Prostate gland (tissue), 2 donors: Measurements from ENCODE around the gene GRAMD1B. TPM values are rescaled to one million over a fixed set of nuclear protein-coding genes. Genes with fewer than 3 reads are reported as not detected.

ENCODE experiments used
- DNase-seq: peaks from one replicate; pipeline ENCODE4 v3.0.0-alpha.2; 2019; ENCODE audit warnings: low spot score
- H3K27ac ChIP-seq, 2 donors: fragments of 200-600 bp; sonication (generic); 2 replicates each; pipeline ENCODE4 v1.5.1; 2017 to 2019
- H3K27me3 ChIP-seq: fragments of 200-600 bp; sonication (generic); replicated peaks from 2 replicates; pipeline ENCODE4 v1.5.1; 2019; ENCODE audit not compliant: insufficient read depth
- H3K36me3 ChIP-seq, 2 donors: fragments of 200-600 bp; sonication (generic); 1 replicate in 1 of 2; 2 replicates in 1 of 2; pipeline versions ENCODE4 v1.5.1 to v1.8.1; 2017 to 2019
- H3K4me1 ChIP-seq: fragments of 200-600 bp; sonication (generic); replicated peaks from 2 replicates; pipeline ENCODE4 v1.5.1; 2019
- H3K4me3 ChIP-seq, 2 donors: fragments of 200-600 bp; sonication (generic); 2 replicates each; pipeline ENCODE4 v1.5.1; 2017 to 2019
- H3K9me3 ChIP-seq: fragments of 200-600 bp; sonication (generic); 2 replicates; pipeline ENCODE4 v1.5.1; 2017
- POLR2A ChIP-seq: fragments of 450-650 bp; IDR thresholded peaks from one replicate; pipeline ENCODE4 v1.6.1; 2016; ENCODE audit warnings: antibody characterized with exemption, mild to moderate bottlenecking
- POLR2AphosphoS5 ChIP-seq: sonication (generic); formaldehyde crosslinking; IDR thresholded peaks from one replicate; pipeline ENCODE4 v1.6.1; 2017; ENCODE audit warnings: antibody characterized with exemption
- WGBS: methylation state at CpG from one replicate; pipeline ENCODE4 v1.1.5; 2018; 5-methylcytosine and 5-hydroxymethylcytosine counted together
- intact Hi-C: fragments of 100-400 bp; cut with DNase I; formaldehyde crosslinking; loops from one replicate; pipeline ENCODE4 v1.14.2; 2022
- total RNA-seq, 2 donors: library from RNA; depleted of rRNA; stranded (reverse); fragments of >200 nt; gene quantifications; one replicate each; pipeline ENCODE4 v1.1.0, GENCODE V29; 2016
- TF ChIP-seq, protein P1 (sequence below), 4 experiments: fragments of 200-600 bp in 2 of 4; fragments of 450-650 bp in 2 of 4; sonication (generic) in 2 of 4; IDR thresholded peaks; 1 replicate in 3 of 4; 2 replicates in 1 of 4; pipeline ENCODE4 v1.5.1; 2016 to 2019; ENCODE audit warnings: antibody characterized with exemption in 4 of 4, mild to moderate bottlenecking in 2 of 4, moderate library complexity in 2 of 4

The GRAMD1B gene
- total RNA-seq, 2 donors from 2014 or later = 4.5 to 27.2 TPM

DNA sequence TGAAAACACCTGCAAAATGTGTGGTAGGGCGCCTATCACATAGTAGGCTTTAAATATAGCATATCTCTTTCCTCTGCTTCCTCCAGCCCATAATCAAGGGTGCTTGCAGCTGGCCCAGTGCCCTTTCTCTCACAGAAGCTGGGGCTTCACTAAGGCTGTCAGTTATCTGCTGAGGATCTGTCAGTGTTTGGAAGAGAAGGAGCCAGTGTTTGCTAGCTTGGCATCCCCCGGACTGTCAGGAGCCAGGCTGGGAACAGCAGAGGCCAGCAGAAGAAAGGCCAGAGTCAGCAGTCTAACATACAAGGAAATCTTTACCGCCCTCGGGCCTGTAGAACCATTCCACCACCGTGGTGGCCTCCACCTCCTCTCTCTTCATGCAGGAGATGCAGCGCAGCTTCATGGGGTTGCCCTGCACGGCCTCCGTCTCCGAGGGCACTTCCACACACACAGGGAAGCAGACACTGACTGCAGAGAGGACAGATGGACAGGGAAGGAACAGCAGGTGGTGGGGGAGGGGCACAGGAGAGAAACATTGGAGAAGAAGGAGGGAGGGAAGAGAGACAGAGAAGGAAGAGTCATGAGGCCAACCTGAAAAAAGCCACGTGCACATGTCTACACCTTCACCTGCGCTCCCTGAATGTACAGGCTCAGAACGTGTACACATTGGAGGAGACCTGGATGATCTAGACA lies 215.4 kb downstream of the GRAMD1B start:
- Histone ChIP-seq H3K36me3 (no peaks in the 10 kb centered on the region), H3K27ac (no peak overlapping the region), H3K4me1 (no peaks in the 10 kb centered on the region), H3K4me3 (no peak overlapping the region), H3K9me3 (no peaks in the 10 kb centered on the region), H3K27me3 (no peaks in the 10 kb centered on the region)
- 77% methylated on average over 12 of the region's 12 CpGs for WGBS
- DNase-seq = no peak
- TF ChIP-seq POLR2AphosphoS5 (no peak), POLR2A (no peak)
- TF ChIP-seq, protein P1, sequence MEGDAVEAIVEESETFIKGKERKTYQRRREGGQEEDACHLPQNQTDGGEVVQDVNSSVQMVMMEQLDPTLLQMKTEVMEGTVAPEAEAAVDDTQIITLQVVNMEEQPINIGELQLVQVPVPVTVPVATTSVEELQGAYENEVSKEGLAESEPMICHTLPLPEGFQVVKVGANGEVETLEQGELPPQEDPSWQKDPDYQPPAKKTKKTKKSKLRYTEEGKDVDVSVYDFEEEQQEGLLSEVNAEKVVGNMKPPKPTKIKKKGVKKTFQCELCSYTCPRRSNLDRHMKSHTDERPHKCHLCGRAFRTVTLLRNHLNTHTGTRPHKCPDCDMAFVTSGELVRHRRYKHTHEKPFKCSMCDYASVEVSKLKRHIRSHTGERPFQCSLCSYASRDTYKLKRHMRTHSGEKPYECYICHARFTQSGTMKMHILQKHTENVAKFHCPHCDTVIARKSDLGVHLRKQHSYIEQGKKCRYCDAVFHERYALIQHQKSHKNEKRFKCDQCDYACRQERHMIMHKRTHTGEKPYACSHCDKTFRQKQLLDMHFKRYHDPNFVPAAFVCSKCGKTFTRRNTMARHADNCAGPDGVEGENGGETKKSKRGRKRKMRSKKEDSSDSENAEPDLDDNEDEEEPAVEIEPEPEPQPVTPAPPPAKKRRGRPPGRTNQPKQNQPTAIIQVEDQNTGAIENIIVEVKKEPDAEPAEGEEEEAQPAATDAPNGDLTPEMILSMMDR (IDR thresholded peaks at IDR 0.05) = no peak
- intact Hi-C loops = no loop called here

- intact Hi-C loops = no loop called here
- Histone ChIP-seq H3K9me3 (no peaks in the 10 kb centered on the region), H3K27ac (no peak overlapping the region), H3K36me3 (no peaks in the 10 kb centered on the region), H3K4me3 (no peak overlapping the region), H3K4me1 (no peaks in the 10 kb centered on the region), H3K27me3 (no peaks in the 10 kb centered on the region)
- 98% methylated on average over 2 of the region's 2 CpGs for WGBS
- no peak for TF ChIP-seq POLR2A
- TF ChIP-seq POLR2AphosphoS5 = no peak
- TF ChIP-seq, protein P1 (IDR thresholded peaks at IDR 0.05) = no peak
- DNase-seq = no peak
Measured at GRCh38 chr11:123650901-123651300, 220.8 kb downstream of the GRAMD1B start.

GRCh38 chr11:123652599-123652998 lies 222.5 kb downstream of the GRAMD1B start:
- H3K4me3 ChIP-seq = no peak overlapping the region
- no peaks in the 10 kb centered on the region for H3K27me3 ChIP-seq
- DNase-seq = no peak
- H3K36me3 ChIP-seq = no peaks in the 10 kb centered on the region
- no peaks in the 10 kb centered on the region for H3K4me1 ChIP-seq
- 58% methylated on average over 2 of the region's 2 CpGs for WGBS
- intact Hi-C loops = no loop called here
- TF ChIP-seq, protein P1 (IDR thresholded peaks at IDR 0.05) = no peak
- TF ChIP-seq POLR2AphosphoS5 (no peak), POLR2A (no peak)
- H3K27ac ChIP-seq = no peak overlapping the region
- H3K9me3 ChIP-seq = no peaks in the 10 kb centered on the region

- intact Hi-C loops = no loop called here
- Histone ChIP-seq H3K9me3 (no peaks in the 10 kb centered on the region), H3K4me3 (no peak overlapping the region), H3K4me1 (no peaks in the 10 kb centered on the region), H3K36me3 (no peaks in the 10 kb centered on the region), H3K27ac (no peak overlapping the region), H3K27me3 (no peaks in the 10 kb centered on the region)
- TF ChIP-seq, protein P1 (IDR thresholded peaks at IDR 0.05) = no peak
- TF ChIP-seq POLR2A (no peak), POLR2AphosphoS5 (no peak)
- 14% methylated on average over 10 of the region's 10 CpGs for WGBS
- DNase-seq = no peak
Measured at GRCh38 chr11:123653483-123653826, 223.4 kb downstream of the GRAMD1B start.
